Measurements from ENCODE around the gene NMD3.

The NMD3 gene

DNA sequence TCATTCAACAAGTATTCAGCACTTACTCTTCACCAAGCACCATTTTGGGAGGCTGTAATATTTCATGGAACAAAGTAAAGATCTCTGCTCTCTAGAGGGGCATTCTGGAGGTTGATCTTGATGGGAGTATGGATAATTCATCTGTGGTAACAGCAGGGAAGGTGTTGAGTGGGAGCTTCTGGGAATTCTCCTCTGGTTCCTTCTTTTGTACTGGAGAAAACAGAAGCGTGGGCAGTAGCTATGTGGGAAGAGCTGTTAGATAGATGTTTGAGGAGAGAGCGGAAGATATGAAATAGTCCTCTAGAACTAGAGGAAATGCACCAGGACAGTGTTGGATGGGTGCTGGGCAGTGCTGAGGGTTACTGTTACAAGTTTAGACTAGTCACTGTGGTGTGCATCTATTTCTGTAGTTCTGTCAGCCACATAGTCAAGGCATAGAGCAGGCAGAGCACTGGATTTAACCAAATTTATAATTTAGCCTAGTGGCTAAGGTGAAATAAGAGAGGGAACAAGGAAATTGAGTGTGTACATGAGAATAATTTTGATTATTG, 9.6 kb downstream of the NMD3 start:
- H3K79me2 ChIP-seq (ENCODE audit: insufficient read depth, low read length): peaks cover 45% of the 10 kb centered on the region

DNA sequence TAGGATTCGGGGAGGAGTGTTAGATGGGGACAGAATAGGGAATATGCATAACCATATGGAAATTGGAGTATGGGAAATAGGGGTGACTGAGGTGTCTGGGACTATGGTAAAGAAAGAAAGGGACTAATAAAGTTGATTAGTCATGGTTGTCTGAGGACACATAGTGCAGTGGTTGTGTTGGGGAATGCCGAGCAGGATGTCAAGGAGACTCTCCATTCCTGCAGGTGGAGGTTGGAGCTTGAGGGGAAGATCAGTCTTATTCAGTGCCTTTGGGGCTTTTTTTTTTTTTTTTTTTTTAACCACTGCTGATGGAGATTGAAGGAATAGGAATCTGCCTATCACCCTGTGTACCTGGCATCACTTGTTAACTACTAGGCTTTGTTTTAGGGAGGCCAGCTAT, 10.8 kb downstream of the NMD3 start:
- TF ChIP-seq EZH2 (IDR thresholded peaks at IDR 0.05; ENCODE audit: borderline replicate concordance, low read depth, low read length, severe bottlenecking): no peak
- TF ChIP-seq, protein P1, sequence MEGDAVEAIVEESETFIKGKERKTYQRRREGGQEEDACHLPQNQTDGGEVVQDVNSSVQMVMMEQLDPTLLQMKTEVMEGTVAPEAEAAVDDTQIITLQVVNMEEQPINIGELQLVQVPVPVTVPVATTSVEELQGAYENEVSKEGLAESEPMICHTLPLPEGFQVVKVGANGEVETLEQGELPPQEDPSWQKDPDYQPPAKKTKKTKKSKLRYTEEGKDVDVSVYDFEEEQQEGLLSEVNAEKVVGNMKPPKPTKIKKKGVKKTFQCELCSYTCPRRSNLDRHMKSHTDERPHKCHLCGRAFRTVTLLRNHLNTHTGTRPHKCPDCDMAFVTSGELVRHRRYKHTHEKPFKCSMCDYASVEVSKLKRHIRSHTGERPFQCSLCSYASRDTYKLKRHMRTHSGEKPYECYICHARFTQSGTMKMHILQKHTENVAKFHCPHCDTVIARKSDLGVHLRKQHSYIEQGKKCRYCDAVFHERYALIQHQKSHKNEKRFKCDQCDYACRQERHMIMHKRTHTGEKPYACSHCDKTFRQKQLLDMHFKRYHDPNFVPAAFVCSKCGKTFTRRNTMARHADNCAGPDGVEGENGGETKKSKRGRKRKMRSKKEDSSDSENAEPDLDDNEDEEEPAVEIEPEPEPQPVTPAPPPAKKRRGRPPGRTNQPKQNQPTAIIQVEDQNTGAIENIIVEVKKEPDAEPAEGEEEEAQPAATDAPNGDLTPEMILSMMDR (IDR thresholded peaks at IDR 0.05; ENCODE audit: borderline replicate concordance, extremely low read depth, low read length, poor library complexity, severe bottlenecking): no peak
- Histone ChIP-seq H3K4me3 (ENCODE audit: low read depth in 1 of 2, low read length in 2 of 2) (no peak overlapping the region), H3K79me2 (ENCODE audit: insufficient read depth, low read length) (peaks cover 37% of the 10 kb centered on the region), H3K4me1 (ENCODE audit: insufficient read depth, low read length) (no peaks in the 10 kb centered on the region), H3K27ac (ENCODE audit: low read length) (no peak overlapping the region), H4K20me1 (ENCODE audit: insufficient read depth, low read length) (peaks cover 16% of the 10 kb centered on the region; the same call in 1 of the 2 replicates), H3K4me2 (ENCODE audit: insufficient read depth, low read length) (no peak overlapping the region), H3K36me3 (ENCODE audit: insufficient read depth, low read length) (peaks cover 94% of the 10 kb centered on the region), H2AFZ (ENCODE audit: low read depth, low read length) (no peak overlapping the region), H3K27me3 (ENCODE audit: insufficient read depth, low read length, poor library complexity) (no peaks in the 10 kb centered on the region), H3K9me3 (ENCODE audit: insufficient read depth, low read length, severe bottlenecking) (no peaks in the 10 kb centered on the region), H3K9ac (ENCODE audit: low read depth, low read length) (no peak overlapping the region)
- ATAC-seq (ENCODE audit: insufficient read depth, low read depth) (no peak), DNase-seq (no peak)

More for the DNA sequence above, 9.6 kb downstream of the NMD3 start:
- no peak overlapping the region for H3K4me3 ChIP-seq (ENCODE audit: low read depth in 1 of 2, low read length in 2 of 2)
- H3K36me3 ChIP-seq (ENCODE audit: insufficient read depth, low read length): peaks cover 95% of the 10 kb centered on the region
- no peak for DNase-seq
- peaks cover 16% of the 10 kb centered on the region; the same call in 1 of the 2 replicates for H4K20me1 ChIP-seq (ENCODE audit: insufficient read depth, low read length)
- no peaks in the 10 kb centered on the region for H3K9me3 ChIP-seq (ENCODE audit: insufficient read depth, low read length, severe bottlenecking)
- H3K4me2 ChIP-seq (ENCODE audit: insufficient read depth, low read length): no peak overlapping the region
- no peak for TF ChIP-seq EZH2 (IDR thresholded peaks at IDR 0.05; ENCODE audit: borderline replicate concordance, low read depth, low read length, severe bottlenecking)
- TF ChIP-seq, protein P1 (IDR thresholded peaks at IDR 0.05; ENCODE audit: borderline replicate concordance, extremely low read depth, low read length, poor library complexity, severe bottlenecking): no peak
- ATAC-seq (ENCODE audit: insufficient read depth, low read depth): no peak
- H3K9ac ChIP-seq (ENCODE audit: low read depth, low read length): no peak overlapping the region
- no peak overlapping the region for H3K27ac ChIP-seq (ENCODE audit: low read length)
- H2AFZ ChIP-seq (ENCODE audit: low read depth, low read length): no peak overlapping the region
- no peaks in the 10 kb centered on the region for H3K4me1 ChIP-seq (ENCODE audit: insufficient read depth, low read length)
- H3K27me3 ChIP-seq (ENCODE audit: insufficient read depth, low read length, poor library complexity): no peaks in the 10 kb centered on the region

- peaks cover 15% of the 10 kb centered on the region; the same call in 1 of the 2 replicates for H4K20me1 ChIP-seq (ENCODE audit: insufficient read depth, low read length)
- no peak overlapping the region for H3K27ac ChIP-seq (ENCODE audit: low read length)
- TF ChIP-seq EZH2 (IDR thresholded peaks at IDR 0.05; ENCODE audit: borderline replicate concordance, low read depth, low read length, severe bottlenecking): no peak
- TF ChIP-seq, protein P1 (IDR thresholded peaks at IDR 0.05; ENCODE audit: borderline replicate concordance, extremely low read depth, low read length, poor library complexity, severe bottlenecking): no peak
- H3K79me2 ChIP-seq (ENCODE audit: insufficient read depth, low read length): peaks cover 37% of the 10 kb centered on the region
- no peaks in the 10 kb centered on the region for H3K4me1 ChIP-seq (ENCODE audit: insufficient read depth, low read length)
- H3K4me3 ChIP-seq (ENCODE audit: low read depth in 1 of 2, low read length in 2 of 2): no peak overlapping the region
- no peak for DNase-seq
- no peaks in the 10 kb centered on the region for H3K9me3 ChIP-seq (ENCODE audit: insufficient read depth, low read length, severe bottlenecking)
- H3K27me3 ChIP-seq (ENCODE audit: insufficient read depth, low read length, poor library complexity): no peaks in the 10 kb centered on the region
- no peak overlapping the region for H2AFZ ChIP-seq (ENCODE audit: low read depth, low read length)
- H3K4me2 ChIP-seq (ENCODE audit: insufficient read depth, low read length): no peak overlapping the region
- no peak overlapping the region for H3K9ac ChIP-seq (ENCODE audit: low read depth, low read length)
- no peak for ATAC-seq (ENCODE audit: insufficient read depth, low read depth)
- H3K36me3 ChIP-seq (ENCODE audit: insufficient read depth, low read length): peaks cover 93% of the 10 kb centered on the region
Measured at GRCh38 chr3:161233557-161233956, 12.4 kb downstream of the NMD3 start.

Data from DND-41 (cell line).